ENCODE results near the gene IFNL2. TPM values are rescaled to one million over a fixed set of nuclear protein-coding genes. Genes with fewer than 3 reads are reported as not detected.
"Not testable (repeated sequence)": the region's sequence is repeated elsewhere in the genome, so short reads cannot be mapped to it uniquely, and the experiment has no call there.

The IFNL2 gene
- total and polyA plus RNA-seq, 11 donors: not detected

DNA sequence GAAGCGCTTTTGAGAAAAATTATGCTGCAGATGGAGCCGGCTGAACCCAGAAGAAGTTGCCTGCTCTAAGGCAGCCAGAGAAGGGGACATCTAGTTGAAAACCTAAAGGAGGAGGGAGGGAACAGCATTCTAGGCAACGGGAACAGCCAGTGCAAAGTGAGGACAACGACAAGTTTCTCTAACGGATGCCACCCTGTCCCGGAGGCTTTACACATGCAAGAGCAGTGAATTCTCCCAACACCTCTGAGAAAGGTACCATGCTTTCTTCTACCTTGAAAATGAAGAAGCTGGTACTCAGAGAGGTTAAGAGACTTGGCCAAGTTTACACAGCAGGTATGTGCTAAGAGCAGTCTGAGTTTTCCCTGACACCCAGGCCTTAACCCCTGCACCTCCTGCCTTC, 29.3 kb upstream of the IFNL2 start:
- H3K27me3 ChIP-seq: peaks cover 0 to 53% (median 4%) of the 10 kb centered on the region in 9 donors
- TF ChIP-seq, protein P1, sequence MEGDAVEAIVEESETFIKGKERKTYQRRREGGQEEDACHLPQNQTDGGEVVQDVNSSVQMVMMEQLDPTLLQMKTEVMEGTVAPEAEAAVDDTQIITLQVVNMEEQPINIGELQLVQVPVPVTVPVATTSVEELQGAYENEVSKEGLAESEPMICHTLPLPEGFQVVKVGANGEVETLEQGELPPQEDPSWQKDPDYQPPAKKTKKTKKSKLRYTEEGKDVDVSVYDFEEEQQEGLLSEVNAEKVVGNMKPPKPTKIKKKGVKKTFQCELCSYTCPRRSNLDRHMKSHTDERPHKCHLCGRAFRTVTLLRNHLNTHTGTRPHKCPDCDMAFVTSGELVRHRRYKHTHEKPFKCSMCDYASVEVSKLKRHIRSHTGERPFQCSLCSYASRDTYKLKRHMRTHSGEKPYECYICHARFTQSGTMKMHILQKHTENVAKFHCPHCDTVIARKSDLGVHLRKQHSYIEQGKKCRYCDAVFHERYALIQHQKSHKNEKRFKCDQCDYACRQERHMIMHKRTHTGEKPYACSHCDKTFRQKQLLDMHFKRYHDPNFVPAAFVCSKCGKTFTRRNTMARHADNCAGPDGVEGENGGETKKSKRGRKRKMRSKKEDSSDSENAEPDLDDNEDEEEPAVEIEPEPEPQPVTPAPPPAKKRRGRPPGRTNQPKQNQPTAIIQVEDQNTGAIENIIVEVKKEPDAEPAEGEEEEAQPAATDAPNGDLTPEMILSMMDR (IDR thresholded peaks at IDR 0.05): no peak
- no peak for TF ChIP-seq POLR2A (IDR thresholded peaks at IDR 0.05)

DNA sequence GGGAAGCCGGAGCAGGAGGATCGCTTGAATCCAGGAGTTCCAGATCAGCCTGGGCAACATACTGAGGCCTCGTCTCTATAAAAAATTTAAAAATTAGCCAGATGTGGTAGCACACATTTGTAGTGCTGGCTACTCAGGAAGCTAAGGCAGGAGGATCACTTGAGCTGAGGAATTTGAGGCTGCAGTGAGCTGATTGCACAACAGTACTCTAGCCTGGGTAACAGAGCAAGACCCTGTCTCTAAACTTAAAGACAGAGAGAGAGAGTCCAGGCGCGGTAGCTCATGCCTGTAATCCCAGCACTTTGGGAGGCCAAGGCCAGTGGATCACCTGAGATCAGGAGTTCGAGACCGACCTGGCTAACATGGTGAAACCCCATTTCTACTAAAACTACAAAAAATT, 27.8 kb upstream of the IFNL2 start:
- no peak overlapping the region for H3K4me3 ChIP-seq
- H3K27me3 ChIP-seq: peaks cover 0 to 55% (median 4%) of the 10 kb centered on the region in 9 donors
- no peaks in the 10 kb centered on the region for H3K36me3 ChIP-seq
- WGBS, 4 donors: 88 to 93% (median 91%) methylated on average over 7 of the region's 7 CpGs
- ATAC-seq (no peak), DNase-seq (no peak)
- H3K4me1 ChIP-seq: peaks cover 0 to 6% (median 0%) of the 10 kb centered on the region in 12 donors
- H3K27ac ChIP-seq: no peak overlapping the region
- no peaks in the 10 kb centered on the region for H3K9me3 ChIP-seq
- intact Hi-C loops (cut with DNase I): no loop called here
- TF ChIP-seq POLR2A (IDR thresholded peaks at IDR 0.05): no peak
- TF ChIP-seq, protein P1 (IDR thresholded peaks at IDR 0.05): no peak

More for the DNA sequence above, 29.3 kb upstream of the IFNL2 start:
- intact Hi-C loops (cut with DNase I): no loop called here
- Histone ChIP-seq H3K36me3 (no peaks in the 10 kb centered on the region), H3K4me1 (peaks cover 0 to 6% (median 0%) of the 10 kb centered on the region in 12 donors), H3K4me3 (no peak overlapping the region), H3K27ac (no peak overlapping the region), H3K9me3 (no peaks in the 10 kb centered on the region)
- 87 to 89% (median 88%) methylated on average over 6 of the region's 6 CpGs for WGBS, 4 donors
- DNase-seq (no peak), ATAC-seq (no peak)

DNA sequence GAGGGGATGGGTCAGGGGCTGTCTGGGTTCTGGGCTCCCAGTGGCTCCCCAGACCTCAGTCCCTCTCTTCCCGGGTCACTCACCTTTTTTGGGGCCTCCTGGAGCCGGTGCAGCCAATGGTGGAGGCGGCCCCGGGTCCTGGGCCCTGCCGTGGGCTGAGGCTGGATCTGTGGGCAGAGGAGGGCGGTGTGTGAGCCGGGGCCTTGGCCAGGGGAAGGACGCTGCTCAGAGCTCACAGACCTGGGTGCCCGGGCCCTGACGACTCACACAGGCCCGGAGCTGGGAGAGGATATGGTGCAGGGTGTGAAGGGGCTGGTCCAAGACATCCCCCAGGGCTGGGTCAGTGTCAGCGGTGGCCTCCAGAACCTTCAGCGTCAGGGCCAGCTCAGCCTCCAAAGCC, 24.5 kb upstream of the IFNL2 start:
- intact Hi-C loops (cut with DNase I); DNase-seq; ATAC-seq; H3K27ac ChIP-seq; H3K36me3 ChIP-seq; H3K4me3 ChIP-seq; H3K9me3 ChIP-seq: not testable (repeated sequence)
- WGBS, 4 donors: 63 to 80% (median 73%) methylated on average over 6 to 13 of the region's 13 CpGs
- peaks cover 0 to 14% (median 1%) of the 10 kb centered on the region in 12 donors for H3K4me1 ChIP-seq
- H3K27me3 ChIP-seq: peaks cover 12 to 45% (median 22%) of the 10 kb centered on the region in 9 donors

DNA sequence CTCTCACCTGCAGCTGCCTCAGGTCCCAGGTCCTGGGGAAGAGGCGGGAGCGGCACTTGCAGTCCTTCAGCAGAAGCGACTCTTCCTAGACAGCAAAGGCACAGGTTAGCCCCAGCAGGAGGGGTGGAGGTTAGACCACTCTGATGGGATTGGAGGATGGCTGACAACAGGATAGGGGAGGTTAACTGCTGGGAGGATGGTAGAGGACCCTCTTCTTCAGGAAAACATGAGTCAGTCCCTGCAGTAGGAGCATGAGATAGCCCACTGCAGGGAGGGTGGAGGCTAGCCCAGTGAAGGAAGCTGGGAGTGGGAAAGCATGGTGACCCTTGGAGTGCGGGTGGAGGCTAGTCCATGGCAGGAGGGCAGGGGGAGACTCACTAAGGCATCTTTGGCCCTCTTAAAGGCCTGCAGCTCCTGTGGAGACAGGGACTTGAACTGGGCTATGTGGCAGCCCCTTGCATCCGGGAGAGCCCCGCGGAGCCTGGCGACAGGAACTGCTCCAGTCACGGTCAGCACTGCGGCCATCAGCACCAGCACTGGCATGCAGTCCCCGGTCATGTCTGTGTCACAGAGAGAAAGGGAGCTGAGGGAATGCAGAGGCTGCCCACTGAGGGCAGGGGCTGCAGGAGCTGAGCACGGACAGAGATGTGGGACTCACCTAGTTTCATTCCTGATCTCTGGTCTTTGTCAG, 23.6 kb upstream of the IFNL2 start, which contains the start of gene IFNL3:
TSS of gene IFNL3 (minus strand) at position 597 of the 691 bp plus-strand sequence. CDS start at position 558, 39 bp downstream.
- H3K27ac ChIP-seq; H3K4me3 ChIP-seq; ATAC-seq; intact Hi-C loops (cut with DNase I); DNase-seq; H3K9me3 ChIP-seq; H3K36me3 ChIP-seq: not testable (repeated sequence)
- 73 to 83% (median 78%) methylated on average over 10 to 12 of the region's 12 CpGs for WGBS, 4 donors
- peaks cover 14 to 53% (median 28%) of the 10 kb centered on the region in 9 donors for H3K27me3 ChIP-seq
- H3K4me1 ChIP-seq: peaks cover 0 to 14% (median 1%) of the 10 kb centered on the region in 12 donors

DNA sequence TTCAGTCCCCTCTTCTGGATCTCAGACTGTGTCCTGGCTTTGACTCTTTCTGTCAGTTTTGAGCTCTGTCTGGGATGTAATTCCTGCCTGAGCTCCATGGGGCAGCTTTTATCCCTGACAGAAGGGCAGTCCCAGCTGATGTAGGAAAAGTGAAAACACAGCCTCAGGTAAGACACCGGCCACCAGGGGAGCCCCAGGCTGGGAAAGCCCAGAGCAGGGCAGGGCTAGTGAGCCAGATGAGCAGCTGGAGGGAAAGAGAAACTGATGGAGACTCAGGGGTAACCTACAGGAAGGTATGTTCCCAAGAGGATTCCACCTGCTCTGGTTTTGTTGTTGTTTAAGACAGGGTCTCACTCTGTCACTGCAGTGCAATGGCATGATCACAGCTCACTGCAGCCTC, 23.0 kb upstream of the IFNL2 start:
- Histone ChIP-seq H3K27me3 (peaks cover 14 to 55% (median 34%) of the 10 kb centered on the region in 9 donors), H3K4me1 (peaks cover 0 to 14% (median 1%) of the 10 kb centered on the region in 12 donors)
- H3K4me3 ChIP-seq; H3K27ac ChIP-seq; H3K9me3 ChIP-seq; intact Hi-C loops (cut with DNase I); H3K36me3 ChIP-seq; ATAC-seq; DNase-seq: not testable (repeated sequence)
- WGBS, 4 donors: no CpG with 5 or more reads among the region's 1 CpG

Measured in heart left ventricle (tissue), 16 donors.